HG03439 (cell line): Measurements from ENCODE around the gene MIAT.

Source experiments
- ATAC-seq: cut with Tn5 transposase; IDR thresholded peaks from one replicate; pipeline ENCODE4 v1.9.1; 2021; ENCODE audit warnings: mild to moderate bottlenecking, moderate library complexity; ENCODE audit not compliant: unreplicated experiment

MIAT gene

DNA sequence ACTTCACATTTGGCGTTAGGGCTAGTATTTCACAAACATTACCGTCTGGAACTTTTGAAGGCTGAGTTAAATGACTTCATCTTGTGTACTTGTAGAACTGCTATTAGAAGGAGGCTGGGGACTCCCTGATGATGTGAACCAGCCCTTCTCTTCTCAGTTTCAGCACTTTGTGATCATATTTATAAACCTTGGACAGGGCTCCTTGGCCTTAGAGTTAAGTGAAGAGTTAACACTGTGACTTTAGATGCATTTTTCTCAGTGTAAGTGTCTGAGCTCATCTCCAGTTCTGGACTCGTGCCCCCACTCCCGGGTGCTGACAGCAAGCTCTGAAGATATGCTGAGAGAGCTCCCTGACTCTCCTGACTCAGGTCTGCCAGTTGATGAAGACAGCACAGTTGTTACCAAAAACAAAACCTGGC, 8.4 kb downstream of the MIAT start:
- peak; percentile 23 for ATAC-seq

DNA sequence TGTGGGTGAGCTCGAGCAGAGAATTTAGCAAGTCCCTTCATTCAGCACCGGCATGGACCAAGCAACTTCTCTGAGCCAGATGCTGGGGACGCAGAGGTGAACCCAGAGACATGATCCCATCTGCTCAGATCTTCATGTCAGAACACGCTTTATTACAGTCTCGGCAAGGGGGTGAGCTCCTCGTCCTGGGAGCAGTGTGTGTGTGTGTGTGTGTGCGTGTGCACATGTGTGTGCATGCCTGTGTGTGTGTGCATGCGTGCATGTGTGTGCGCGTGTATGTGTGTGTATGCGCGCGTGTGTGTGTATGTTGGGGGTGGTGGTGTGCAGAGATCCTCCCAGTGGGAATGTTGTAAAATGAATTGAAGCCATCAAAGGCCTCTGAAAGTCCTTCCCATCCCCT, 9.8 kb downstream of the MIAT start:
- no peak for ATAC-seq

DNA sequence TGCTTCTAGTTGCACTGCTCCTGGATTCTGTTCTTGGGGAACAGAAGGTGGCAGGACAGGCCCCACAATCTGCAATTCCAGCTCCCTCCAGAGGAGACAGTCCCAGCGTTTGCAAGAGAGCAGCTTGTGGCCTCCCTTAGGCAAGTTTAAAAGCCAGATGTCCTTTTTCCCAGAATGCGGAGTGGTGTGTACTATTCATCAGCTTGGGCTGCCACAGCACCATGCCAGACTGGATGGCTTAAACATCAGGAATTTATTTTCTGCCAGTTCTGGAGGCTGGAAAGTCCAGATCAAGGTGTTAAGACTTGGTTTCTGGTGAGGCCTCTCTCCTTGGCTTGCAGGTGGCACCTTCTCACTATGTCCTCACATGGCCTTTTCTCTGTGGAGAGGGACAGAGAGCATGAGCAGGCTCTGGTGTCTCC, 11.7 kb downstream of the MIAT start:
- no peak for ATAC-seq

DNA sequence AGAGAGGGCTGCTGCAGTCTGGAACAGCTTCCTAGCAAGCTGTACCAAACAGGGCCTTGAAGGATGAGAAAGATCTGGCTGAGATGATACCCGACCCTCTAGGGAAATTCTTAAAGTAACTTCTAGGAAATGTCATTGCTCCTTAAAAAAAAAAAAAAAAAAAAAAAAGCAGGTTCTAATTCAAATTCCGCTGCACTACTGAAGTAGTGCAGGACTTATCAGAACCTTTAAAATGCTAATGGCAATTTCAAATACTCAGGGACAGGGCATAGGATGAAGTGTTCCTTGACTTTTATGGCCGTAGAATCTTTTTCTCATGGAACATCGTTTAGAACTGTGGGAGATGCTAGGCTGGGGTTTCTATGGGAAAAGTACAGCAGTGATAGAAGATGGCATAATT, 13.1 kb downstream of the MIAT start:
- no peak for ATAC-seq

DNA sequence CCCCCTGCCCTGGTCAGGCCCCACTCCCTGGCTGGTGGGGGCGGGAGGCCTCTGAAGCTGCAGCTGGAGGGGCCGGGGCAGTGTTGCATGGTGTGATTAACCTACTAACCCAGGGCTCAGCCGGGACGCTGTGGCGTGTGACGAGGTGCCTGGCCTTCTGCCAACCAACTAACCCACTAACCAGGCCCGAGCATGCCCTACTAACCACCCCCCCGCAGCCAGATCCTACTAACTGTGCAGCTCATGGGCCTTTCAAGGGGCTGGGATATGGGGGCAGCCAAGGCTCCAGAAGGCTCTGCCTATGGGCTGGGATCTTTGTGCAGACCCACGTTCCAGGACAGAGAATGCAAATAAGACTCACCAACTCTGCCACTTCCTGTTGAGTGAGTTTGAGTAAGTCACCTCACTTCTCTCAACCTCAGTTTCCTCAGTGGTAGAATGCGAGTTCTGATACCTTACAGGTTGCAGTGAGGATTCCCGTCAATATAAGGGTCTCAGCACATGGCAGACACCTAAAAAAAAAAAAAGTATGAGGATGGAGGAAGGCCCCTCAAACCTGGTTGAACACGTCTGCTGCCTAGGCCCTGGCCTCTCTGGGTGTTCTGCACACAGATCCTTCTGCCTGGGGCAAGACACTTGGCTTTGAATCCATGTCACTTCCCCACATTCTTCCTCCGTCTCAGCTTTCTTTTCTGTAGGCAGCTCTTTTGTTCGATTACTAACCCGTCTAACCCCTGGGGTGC, 14.1 kb downstream of the MIAT start:
- no peak for ATAC-seq

DNA sequence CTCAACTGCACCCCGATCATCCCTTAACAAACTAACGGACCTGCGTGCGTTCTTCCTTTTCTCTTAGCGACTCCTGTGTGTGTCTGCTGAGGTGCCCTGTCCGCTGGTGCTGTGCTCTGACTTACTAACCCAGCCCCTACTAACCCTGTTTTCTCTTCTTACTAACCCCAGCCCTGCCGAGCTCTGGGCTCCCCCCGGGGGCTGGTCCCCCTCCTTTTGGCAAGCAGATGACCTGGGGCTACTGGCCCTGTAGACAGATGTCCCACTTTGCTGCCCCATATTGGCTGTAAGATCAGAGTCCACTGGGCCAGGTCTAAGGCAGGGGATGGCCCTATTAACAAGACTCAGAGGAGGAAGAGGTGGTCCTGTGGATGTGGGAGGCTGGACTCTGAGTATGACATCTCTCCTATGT, 14.7 kb downstream of the MIAT start:
- peak; percentile 21 for ATAC-seq

DNA sequence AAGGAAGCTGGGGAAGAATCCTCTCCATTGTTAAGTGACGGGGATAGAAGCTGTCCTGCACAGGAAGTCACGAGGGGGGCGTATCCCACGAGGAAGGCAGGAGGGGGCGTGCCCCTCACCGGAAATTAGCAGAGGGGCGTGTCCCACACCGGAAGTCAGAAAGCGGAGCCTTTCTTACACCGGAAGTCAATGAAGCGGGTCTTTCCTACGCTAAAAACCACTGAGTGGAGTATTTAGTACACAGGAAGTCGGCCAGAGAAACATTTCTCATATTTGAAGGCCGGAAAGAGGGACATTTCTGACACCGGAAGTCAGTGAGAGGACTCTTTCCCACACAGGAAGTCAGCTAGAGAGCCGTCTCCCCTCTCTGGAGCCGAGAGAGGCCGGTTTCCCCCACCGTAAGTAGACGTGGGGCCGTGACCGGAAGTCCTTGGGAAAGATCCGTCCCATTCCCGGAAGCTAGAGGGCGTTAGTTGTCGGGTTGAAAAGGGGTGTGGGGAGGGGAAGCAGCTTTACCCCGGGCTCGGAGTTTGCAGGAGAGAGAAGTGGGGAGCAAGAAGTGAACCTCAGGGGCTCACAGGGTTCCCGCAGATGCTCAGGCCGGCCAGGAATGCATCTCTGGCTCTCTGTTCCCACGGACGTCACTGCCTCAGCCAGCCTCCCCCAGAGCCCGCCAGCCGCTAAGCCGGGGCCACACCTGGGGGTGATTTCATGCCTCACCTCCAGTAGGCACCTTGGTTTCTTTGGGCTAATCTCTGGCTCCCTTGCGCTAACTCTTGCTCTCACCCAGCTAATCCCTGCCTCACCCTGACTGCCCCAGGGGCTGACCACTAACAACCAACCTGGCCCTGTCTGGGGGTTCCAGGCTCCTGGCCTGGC, 15.4 kb downstream of the MIAT start:
- peak; percentile 62 for ATAC-seq

DNA sequence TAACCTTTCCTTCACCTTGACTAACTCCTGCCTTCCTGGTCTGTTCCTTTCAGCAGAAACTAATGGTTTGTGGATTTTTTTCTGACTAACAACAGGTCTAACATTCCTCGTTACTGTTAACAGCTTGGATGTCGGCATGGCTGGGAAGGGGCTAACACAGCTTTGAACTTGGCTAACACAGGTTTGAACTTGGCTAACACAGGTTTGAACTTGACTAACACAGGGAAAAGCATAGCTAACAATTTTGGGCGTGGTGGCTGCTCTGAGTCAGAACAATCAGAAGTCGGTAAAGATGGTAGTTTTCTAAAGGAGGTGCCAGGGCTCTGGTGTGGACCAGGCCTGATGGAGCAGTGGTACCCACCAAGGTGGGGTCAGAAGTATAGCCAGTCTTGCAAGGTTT, 16.1 kb downstream of the MIAT start:
- no peak for ATAC-seq

DNA sequence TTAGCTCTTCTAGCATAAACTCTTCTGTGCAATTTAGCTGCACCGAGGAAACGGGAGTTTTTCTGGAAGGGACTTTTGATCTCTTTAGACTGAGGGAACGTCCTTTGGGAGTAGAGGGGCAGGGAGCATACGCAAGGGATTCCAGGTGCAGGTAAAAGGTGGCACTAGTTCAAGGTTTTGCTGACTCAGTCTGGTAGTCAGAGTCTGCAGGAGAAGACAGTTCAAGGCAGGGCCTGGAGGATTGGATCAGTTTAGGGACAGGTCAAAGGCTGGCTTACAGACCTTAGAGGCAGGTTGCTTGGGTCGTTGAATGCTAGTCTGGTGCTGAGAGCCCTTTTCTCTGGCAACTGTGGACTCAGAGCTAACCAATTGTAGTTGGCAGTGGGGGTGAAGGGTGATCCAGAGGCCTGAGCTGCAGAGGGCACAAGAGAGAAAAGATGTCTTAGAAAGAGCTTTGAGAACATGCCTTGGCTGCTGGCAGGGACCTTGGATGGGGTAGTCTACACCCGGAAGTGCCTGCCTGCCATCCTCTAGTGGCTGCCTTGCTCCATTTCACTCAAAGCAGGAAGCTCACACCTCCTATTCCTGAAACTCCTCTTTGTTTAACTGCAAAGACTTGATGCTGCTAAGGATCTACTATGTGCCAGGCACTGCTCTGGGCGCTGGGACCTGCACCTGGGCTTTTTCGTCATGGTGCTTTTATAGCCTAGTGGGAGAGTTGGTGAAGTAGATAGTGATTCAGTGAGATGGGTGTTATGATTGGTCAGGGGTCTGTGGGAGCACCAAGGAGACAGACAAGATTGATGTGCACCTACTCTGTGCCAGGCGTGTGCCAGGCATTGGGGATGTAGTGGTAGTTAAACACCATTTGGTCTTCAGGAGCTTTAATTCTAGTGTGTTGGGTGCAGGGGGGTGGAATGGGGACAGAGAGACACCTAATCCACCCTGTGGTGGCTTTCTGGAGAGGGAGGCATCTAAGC, 17.1 kb downstream of the MIAT start:
- ATAC-seq = no peak

DNA sequence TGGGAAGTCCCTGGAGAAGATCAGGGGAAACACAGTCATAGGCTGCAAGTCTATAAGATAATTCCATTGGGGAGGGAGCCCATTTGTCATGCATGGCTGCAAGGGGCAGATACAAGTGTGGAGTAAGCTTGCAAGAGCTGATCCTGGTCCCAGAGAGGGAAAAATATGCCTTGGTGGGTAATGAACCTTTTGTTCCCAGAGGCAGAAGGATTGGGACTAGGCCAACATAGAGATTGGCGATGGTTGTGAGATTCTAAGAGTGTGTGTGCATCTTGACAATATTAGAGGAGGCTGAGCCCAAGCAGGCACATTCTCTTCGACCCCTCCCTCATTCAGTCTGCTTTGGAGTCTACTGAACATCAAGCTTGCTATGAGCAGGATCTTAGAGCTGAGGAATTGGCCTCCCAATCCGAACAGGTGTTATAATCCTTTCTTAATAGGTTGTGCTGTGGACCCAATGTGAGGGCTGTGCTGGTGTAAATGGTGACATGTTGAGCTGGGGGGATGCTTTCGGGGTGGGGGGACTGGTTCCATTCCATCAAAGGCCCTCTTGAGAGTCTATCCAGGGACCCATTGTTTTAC, 18.4 kb downstream of the MIAT start:
- ATAC-seq = no peak

DNA sequence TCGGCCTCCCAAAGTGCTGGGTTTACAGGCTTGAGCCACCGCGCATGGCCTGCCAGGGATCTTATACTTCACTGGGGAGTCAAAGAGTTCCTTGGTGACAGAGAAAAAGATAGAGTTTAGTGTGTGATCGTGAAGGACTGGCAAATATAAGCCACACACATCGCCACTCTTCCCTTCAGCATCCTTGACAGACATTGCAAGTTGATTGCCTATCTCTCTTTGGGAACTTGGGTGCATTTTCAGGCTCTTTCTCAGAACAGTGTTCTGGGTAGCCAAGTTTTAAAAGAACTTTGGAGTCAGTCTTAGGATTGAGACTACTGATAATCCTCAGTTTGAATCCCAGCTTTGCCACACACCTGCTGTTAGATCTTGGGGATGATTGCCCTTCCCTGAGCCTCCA, 19.8 kb downstream of the MIAT start:
- ATAC-seq = no peak

DNA sequence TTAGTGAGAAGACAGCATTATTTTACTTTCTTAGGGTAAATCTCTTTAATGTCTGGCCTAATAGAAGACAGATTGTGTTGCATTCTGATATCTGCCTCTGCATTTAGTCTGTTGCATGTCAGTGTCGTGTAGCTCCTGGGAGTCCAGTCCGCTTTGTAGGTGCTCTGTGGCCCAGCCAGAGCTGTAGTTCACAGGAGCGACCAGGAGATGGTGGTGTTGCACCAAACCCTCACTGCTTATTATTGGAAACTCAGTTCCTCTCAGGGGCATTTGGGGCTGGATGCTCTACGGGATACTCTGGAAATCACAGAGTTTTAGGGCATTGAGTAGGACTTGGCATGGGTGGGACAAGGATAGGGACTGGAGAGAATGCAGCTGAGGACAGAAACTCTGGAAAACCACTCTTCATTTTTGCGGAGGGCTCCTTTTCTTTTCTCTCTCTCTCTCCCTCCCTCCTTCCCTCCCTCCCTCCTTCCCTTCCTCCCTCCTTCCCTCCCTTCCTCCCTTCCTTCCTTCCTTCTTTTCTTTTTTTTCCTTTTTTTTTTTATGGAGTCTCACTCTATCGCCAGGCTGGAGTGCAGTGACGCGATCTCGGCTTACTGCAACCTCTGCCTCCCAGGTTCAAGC, 21.7 kb downstream of the MIAT start:
- no peak for ATAC-seq

DNA sequence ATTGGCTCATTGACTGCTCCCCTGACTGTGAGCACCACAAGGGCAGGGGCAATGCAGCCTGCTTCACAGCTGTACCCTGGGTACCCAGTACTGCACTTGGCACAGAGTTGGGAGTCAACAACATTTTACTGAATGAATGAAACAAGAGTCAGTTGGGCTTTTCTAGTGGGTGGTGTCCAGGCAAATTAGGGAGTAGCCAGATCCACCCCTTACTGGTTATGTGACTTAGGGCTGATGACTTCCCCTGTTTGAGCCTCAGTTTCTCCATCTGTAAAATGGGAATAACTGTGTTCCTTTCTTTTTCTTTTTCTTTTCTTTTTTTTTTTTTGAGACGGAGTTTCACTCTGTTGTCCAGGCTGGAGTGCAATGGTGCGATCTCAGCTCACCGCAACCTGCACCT, 23.1 kb downstream of the MIAT start:
- no peak for ATAC-seq

DNA sequence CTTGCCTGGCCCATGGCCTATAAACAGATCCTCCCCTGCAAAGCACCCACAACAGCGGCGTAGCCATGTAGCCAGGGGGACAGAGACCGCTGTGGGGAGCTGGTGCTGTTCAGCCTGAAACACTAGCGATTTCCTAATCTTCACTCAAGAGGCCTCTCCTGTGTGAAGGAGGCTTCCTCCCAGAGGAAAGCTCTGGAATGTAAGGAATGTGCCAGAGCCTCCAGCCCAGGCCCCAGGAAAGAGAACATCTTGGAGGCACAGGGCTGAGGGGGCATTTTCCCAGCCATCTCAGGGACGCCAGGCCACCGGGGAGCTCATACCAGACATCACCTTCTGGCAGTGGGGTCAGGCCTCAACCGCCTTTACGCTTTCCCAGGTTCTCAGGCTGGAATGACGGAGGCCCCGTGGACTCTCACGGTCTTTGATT, 24.0 kb downstream of the MIAT start:
- no peak for ATAC-seq

DNA sequence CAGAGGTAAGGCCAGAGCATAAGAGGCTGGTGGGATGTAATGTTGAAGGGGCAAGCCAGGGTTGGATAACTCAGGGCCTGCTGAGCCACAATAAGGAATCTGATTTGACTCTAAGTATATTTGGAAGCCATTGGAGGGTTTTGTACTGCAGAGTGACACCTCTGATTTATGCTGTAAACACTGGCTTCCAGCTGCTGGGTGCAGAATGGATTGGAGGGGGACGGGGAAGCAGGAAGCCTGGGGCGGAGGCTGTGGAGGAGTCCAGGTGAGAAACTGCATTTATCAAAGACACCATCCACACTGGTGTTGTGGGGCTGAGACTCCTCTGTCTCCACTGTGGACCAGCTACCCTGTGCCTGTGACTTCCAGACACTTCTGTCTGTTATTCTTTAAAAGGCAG, 26.8 kb downstream of the MIAT start:
- ATAC-seq = no peak

DNA sequence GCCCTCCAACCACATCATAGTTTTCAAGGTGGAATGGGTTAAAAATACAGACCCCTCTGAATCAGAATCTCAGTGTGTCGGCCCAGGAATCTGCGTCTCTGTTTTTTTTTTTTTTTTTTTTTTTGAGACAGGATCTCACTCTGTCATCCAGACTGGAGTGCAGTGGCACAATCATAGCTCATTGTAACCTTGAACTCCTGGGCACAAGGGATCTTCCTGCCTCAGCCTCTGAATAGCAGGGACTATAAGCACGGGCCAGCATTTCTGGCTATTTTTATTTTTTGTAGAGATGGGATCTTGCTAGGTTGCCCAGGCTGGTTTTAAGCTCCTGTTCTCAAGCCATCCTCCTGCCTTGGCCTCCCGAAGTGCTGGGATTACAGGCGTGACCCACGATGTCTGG, 28.2 kb downstream of the MIAT start:
- ATAC-seq = no peak

DNA sequence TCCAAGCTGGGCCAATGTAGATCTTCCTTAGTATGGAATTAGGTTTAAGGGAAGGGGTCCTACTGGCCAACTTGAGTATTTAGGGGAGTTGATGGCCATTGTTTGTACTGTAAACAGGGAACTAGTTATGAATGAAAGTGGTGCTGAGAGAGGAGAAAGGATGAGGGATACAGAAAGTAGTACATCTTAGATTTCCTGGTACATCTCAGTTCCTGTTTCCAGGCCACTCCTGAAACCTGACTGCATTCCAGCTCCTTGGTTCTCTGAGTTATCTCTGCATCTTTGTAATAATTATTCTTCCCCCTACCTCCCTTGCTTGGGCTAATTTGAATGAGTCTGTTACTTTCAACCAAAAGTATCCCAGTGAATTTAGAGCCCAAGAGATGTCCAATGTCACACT, 30.1 kb downstream of the MIAT start:
- no peak for ATAC-seq

DNA sequence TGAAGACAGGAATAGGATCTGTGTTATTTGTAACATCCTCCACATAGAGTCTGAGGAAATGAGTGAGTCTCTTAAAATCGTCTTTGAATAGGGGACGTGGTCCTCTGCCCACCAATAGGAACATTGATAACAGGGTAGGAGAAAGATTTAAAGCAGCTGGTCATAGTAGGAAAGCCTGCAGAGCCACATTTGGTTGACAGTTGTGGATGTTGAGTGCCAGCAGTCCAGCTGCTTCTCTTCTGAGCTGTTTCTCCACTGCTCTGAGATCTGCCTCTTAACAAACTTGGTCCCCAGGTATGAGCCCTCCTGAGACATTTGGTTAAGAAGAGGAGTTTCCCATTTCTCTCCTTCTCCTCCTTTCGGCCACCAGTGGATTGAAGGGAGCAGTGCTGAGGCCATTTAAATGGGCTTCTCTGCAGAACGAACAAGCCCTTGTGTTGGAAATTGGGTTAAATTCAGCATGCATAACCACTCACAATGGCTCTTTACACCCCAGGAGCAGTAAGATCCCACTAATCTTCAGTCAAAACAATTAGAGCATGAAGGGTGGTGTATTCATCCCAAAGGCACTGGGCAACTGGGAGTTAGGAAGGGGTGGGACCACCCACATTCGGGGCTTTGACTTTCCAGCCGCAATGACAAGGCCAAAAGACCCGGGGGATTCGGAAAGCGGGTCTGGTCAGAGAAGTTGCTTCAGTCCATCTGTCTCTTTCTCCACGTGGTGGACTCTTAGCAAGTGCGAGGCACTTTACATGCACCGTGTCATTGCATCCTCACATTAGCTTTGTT, 32.3 kb downstream of the MIAT start:
- ATAC-seq = no peak

DNA sequence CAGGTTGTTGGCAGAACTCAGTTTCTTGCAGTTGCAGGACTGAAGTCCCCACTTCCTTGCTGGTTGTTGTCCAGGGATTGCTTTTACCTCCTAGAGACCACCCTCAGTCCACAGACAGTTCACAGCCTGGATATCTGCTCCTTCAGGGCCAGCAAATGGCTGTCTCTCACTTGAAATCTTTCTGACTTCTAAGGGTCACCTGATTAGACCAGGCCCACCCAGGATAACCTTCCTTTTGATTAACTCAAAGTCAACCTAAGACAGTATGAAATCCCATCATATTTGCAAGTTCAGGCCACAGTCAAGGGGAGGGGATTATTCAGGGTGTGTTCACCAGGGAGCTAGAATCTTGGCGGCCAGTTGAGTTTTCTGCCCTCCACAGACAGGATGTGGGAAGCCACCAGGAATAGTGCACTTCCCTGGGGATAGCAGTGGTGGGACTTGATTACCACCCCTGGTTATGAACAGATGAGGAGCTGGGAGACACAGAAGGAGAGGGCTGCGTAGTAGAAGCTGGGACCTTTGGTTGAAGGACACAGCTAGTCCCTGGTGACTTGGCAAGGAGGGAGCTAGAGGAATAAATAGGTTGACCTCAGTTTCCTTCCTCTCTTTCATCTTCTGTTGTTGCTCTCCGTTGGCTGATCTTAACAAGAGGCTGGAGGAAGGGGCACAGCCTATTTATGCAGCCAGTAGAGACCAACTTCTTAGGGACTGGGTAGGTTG, 33.4 kb downstream of the MIAT start:
- ATAC-seq = no peak
